Esophagus (tissue), 2 donors: ENCODE data around the gene CRTAC1. TPM values are rescaled to one million over a fixed set of nuclear protein-coding genes. Genes with fewer than 3 reads are reported as not detected.

ENCODE experiments used
- H3K27ac ChIP-seq, 2 donors: one replicate each; pipeline ENCODE4 v1.5.1; 2013; ENCODE audit warnings: low read depth in 2 of 2, mild to moderate bottlenecking in 2 of 2, inconsistent platforms in 1 of 2, low read length in 1 of 2, moderate library complexity in 1 of 2
- H3K27me3 ChIP-seq, 2 donors: one replicate each; pipeline ENCODE4 v1.6.1; 2013; ENCODE audit warnings: low read length in 2 of 2, control low read depth in 1 of 2, mild to moderate bottlenecking in 1 of 2; ENCODE audit not compliant: insufficient read depth in 2 of 2, control insufficient read depth in 1 of 2
- H3K36me3 ChIP-seq, 2 donors: one replicate each; pipeline ENCODE4 v1.6.1; 2013; ENCODE audit warnings: low read length in 1 of 2; ENCODE audit not compliant: control insufficient read depth in 2 of 2, insufficient read depth in 2 of 2
- H3K4me1 ChIP-seq, 2 donors: one replicate each; pipeline ENCODE4 v1.6.1; 2013; ENCODE audit warnings: low read length in 1 of 2; ENCODE audit not compliant: control insufficient read depth in 2 of 2, insufficient read depth in 2 of 2
- H3K4me3 ChIP-seq, 2 donors: one replicate each; pipeline ENCODE4 v1.5.1; 2013; ENCODE audit warnings: low read length in 2 of 2, mild to moderate bottlenecking in 2 of 2, low read depth in 1 of 2, moderate library complexity in 1 of 2
- H3K9me3 ChIP-seq, 2 donors: one replicate each; pipeline ENCODE4 v1.6.1; 2013; ENCODE audit warnings: mild to moderate bottlenecking in 2 of 2, low read depth in 1 of 2, low read length in 1 of 2, moderate library complexity in 1 of 2; ENCODE audit not compliant: control insufficient read depth in 2 of 2, insufficient read depth in 1 of 2
- WGBS, 2 donors: extraction: QIAGEN DNeasy Blood & Tissue Kit; methylation state at CpG; one replicate each; pipeline ENCODE4 v1.1.7; 2013; 5-methylcytosine and 5-hydroxymethylcytosine counted together
- polyA plus RNA-seq, 2 donors: library from polyadenylated mRNA; stranded (reverse); fragments of 200-250 nt; gene quantifications; one replicate each; pipeline ENCODE4 v1.2.3, GENCODE V29; 2013
- donor health status: healthy with polysubstance abuse.
- donor health status: Bipolar disorder and iron deficiency.

Gene CRTAC1
- polyA plus RNA-seq, 2 donors = 1.4 to 2.4 TPM

GRCh38 chr10:97931041-97931440 lies 99.4 kb downstream of the CRTAC1 start:
- Histone ChIP-seq H3K36me3 (no peaks in the 10 kb centered on the region), H3K4me3 (no peak overlapping the region), H3K27me3 (no peaks in the 10 kb centered on the region), H3K27ac (no peak overlapping the region), H3K4me1 (no peaks in the 10 kb centered on the region), H3K9me3 (peaks cover under 1 to 3% of the 10 kb centered on the region in 2 donors)
- WGBS, 2 donors = 59 to 67% methylated on average over 4 of the region's 4 CpGs

- H3K9me3 ChIP-seq = peaks cover 0 to 2% of the 10 kb centered on the region in 2 donors
- H3K4me1 ChIP-seq = no peaks in the 10 kb centered on the region
- no peak overlapping the region for H3K27ac ChIP-seq
- no peak overlapping the region for H3K4me3 ChIP-seq
- no peaks in the 10 kb centered on the region for H3K27me3 ChIP-seq
- H3K36me3 ChIP-seq = no peaks in the 10 kb centered on the region
- WGBS, 2 donors = 69 to 72% methylated on average over 6 of the region's 6 CpGs
These were observed 101.5 kb downstream of the CRTAC1 start for GRCh38 chr10:97928897-97929296.

GRCh38 chr10:97927622-97928021 lies 102.8 kb downstream of the CRTAC1 start:
- H3K4me1 ChIP-seq = no peaks in the 10 kb centered on the region
- no peaks in the 10 kb centered on the region for H3K36me3 ChIP-seq
- H3K9me3 ChIP-seq = peaks cover 0 to 3% of the 10 kb centered on the region in 2 donors
- H3K27me3 ChIP-seq = no peaks in the 10 kb centered on the region
- WGBS, 2 donors = 44 to 59% methylated on average over 10 of the region's 10 CpGs
- no peak overlapping the region for H3K4me3 ChIP-seq
- no peak overlapping the region for H3K27ac ChIP-seq

- WGBS, 2 donors = 90 to 92% methylated on average over 13 of the region's 13 CpGs
- Histone ChIP-seq H3K4me3 (no peak overlapping the region), H3K9me3 (peaks cover 0 to 3% of the 10 kb centered on the region in 2 donors), H3K4me1 (no peaks in the 10 kb centered on the region), H3K36me3 (no peaks in the 10 kb centered on the region), H3K27me3 (no peaks in the 10 kb centered on the region), H3K27ac (no peak overlapping the region)
These were observed 104.4 kb downstream of the CRTAC1 start for GRCh38 chr10:97926055-97926454.

- Histone ChIP-seq H3K4me1 (no peaks in the 10 kb centered on the region), H3K36me3 (no peaks in the 10 kb centered on the region), H3K27me3 (no peaks in the 10 kb centered on the region), H3K4me3 (no peak overlapping the region), H3K27ac (no peak overlapping the region), H3K9me3 (peaks cover 0 to 3% of the 10 kb centered on the region in 2 donors)
- WGBS, 2 donors = 85 to 87% methylated on average over 11 of the region's 11 CpGs
These were observed 105.0 kb downstream of the CRTAC1 start for GRCh38 chr10:97925308-97925938.

GRCh38 chr10:97924678-97925077 lies 105.7 kb downstream of the CRTAC1 start:
- 52 to 76% methylated on average over 3 of the region's 3 CpGs for WGBS, 2 donors
- Histone ChIP-seq H3K4me3 (no peak overlapping the region), H3K27me3 (no peaks in the 10 kb centered on the region), H3K9me3 (peaks cover 0 to 3% of the 10 kb centered on the region in 2 donors), H3K4me1 (no peaks in the 10 kb centered on the region), H3K36me3 (no peaks in the 10 kb centered on the region), H3K27ac (no peak overlapping the region)

- Histone ChIP-seq H3K4me1 (no peaks in the 10 kb centered on the region), H3K27me3 (no peaks in the 10 kb centered on the region), H3K9me3 (peaks cover 0 to 3% of the 10 kb centered on the region in 2 donors), H3K36me3 (no peaks in the 10 kb centered on the region), H3K27ac (no peak overlapping the region), H3K4me3 (no peak overlapping the region)
- 91% methylated on average over 5 of the region's 5 CpGs for WGBS, 2 donors
These were observed 106.9 kb downstream of the CRTAC1 start for GRCh38 chr10:97923476-97923875.

GRCh38 chr10:97923057-97923456 lies 107.4 kb downstream of the CRTAC1 start:
- Histone ChIP-seq H3K27me3 (no peaks in the 10 kb centered on the region), H3K4me3 (no peak overlapping the region), H3K27ac (no peak overlapping the region), H3K36me3 (no peaks in the 10 kb centered on the region), H3K9me3 (peaks cover 0 to 3% of the 10 kb centered on the region in 2 donors), H3K4me1 (no peaks in the 10 kb centered on the region)
- WGBS, 2 donors = 90 to 95% methylated on average over 13 of the region's 13 CpGs

GRCh38 chr10:97922022-97922758 lies 108.2 kb downstream of the CRTAC1 start:
- Histone ChIP-seq H3K27me3 (no peaks in the 10 kb centered on the region), H3K9me3 (peaks cover 0 to 3% of the 10 kb centered on the region in 2 donors), H3K36me3 (no peaks in the 10 kb centered on the region), H3K27ac (no peak overlapping the region), H3K4me3 (no peak overlapping the region), H3K4me1 (no peaks in the 10 kb centered on the region)
- 49 to 54% methylated on average over 12 of the region's 12 CpGs for WGBS, 2 donors
